GM19351 (cell line): Measurements from ENCODE around the gene KSR1.

Experiments used
- ATAC-seq: cut with Tn5 transposase; IDR thresholded peaks from one replicate; pipeline ENCODE4 v1.9.1; 2021; ENCODE audit warnings: mild to moderate bottlenecking, moderate library complexity; ENCODE audit not compliant: unreplicated experiment

Gene KSR1

DNA sequence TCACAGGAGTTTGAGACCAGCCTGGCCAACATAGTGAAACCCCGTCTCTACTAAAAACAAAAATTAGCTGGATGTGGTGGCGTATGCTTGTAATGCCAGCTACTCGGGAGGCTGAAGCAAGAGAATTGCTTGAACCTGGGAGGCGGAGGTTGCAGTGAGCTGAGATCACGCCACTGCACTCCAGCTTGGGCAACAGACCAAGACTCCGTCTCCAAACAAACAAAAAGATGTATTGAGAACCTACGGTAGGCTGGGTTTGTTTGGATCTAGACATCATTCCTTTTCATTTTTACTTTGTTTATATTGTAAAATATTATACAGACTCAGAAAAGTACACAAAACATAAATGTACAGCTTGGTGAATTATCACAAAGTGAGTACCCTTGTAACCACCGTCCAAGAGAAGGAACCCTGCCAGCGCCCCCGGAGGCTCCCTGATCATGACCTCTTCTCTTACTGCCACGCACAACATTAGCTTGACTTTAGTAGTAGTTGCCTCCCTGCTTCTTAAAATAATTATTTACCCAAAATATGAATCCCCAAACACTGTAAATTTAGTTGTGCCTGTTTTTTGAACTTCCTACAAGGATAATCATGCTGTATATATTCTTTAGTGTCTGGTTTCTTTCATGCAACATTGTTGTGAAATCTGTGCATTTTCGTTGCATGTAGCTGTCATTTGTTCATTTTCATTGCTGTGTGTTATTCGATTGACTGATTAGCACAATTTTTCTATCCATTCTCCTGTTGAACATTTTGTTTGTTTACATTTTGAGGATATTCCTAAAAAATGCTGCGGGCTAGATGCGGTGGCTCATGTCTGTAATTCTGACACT is 56.5 kb downstream of the KSR1 start:
- no peak for ATAC-seq

DNA sequence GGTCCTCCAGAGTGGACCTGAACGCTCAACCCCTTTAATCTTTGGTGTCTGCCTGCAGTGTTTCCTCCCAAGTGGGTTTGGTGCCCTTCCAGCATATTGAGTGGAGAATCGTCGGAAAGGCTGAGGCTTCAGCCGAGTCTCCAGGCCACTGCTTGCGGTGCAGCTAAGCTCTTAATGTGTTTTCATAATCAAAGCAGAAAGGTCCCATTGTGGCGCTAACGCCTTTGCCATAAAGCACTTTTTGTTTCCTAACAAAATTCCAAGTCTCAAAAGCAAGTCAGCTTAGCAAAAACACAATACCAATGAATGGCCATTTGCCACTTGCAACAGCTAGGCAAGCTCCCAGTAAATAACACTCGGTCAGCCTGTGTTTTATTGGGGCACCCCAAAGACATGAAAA is 57.6 kb downstream of the KSR1 start:
- no peak for ATAC-seq

DNA sequence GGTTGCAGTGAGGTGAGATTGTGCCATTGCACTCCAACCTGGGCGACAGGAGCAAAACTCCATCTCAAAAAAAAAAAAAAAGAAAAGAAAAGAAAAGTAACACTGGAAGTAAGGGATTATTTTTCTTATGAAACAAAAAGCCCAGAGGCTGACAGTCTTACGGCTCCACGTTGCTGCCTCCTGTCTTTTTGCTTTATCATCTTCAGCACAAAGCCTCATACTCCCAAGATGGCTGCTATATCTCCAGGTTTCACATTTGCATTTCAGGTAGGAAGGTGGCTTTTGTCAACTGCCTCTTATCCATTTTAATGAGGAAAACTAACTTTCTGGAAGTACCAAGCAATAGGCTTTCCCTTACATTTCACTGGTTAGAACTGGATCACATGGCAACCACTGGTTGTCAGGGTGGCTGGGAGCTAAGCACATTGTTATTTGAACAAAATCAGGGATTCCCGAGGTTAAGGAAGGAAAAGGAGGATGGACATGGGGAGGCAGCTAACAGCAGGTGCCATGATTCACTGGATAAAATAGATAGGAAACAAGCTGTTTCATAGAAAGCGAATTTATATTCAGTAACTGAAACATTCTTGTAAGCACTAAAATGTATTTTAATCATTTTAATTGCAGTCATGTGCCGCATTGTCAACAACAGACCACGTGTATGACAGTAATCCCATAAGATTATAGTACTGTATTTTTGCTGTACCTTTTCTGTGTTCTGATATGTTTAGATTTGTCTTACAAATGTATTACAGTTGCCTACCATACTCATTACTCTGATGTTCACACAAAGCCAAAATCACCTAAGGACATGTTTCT is 58.6 kb downstream of the KSR1 start:
- ATAC-seq, result no peak

DNA sequence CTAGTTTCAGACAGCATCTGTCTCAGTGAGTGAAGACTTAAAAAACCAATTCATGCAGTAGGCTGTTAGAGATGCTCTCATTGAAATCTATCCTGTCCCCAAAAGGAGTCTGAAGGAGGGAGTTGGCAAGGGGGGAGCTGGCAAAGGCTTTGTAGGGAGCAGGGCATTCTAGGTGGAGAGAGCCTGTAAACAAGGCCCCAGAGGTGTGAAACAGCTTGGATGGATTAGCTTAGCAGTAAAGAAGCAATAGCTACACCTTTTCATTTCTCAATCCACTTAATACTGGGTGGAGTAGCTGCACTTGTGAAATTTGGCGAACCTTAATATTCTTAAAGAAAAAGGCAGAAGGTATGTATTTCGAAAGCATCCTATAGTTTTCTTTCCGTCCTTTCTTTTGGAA is 61.8 kb downstream of the KSR1 start:
- no peak for ATAC-seq

DNA sequence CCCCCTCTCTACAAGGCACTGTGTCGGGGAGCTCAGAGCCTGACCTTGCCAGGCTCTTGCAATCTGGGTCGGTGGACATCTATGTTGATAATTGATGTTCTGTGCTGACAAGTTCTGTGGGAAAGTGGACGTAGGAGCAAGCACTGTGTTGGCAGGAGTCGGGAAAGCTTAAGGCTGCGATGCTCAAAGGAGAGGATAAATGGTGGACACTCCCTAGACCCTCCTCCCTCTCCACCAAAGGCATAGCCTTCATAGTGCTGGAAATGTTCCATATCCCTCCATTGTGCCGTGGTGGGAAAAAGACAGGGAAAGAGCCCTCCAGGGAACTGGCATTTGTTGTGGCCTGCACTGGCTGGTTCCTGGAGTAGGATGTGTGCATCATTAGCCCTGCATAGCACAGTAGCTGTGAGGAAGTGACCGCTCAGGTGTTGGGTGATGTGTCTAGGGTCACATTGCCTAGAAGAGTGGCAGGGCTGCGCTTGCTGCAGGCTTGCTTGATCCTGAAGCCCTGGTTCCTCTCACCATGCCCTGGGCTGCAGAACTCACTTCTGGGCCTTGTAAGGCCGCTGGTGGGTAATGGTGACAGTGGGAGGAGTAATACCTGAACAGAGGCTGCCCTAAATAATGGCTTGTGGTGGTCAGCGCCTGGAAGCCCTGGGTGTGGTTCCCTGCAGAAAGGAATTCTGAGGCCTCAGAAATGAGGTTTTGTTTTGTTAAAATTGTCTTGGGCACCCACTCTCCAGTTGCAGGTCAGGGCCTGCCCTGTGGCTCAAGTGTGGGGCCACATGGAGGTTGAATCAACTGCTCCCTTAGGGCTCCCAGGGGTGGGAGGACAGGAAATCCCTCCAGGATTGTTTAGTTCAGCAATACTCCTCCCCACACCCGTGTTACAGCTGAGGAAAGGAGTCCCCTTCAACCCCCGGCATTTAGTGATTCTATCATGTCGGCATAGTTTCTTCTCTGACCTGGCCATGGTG is 62.6 kb downstream of the KSR1 start:
- ATAC-seq, result no peak

DNA sequence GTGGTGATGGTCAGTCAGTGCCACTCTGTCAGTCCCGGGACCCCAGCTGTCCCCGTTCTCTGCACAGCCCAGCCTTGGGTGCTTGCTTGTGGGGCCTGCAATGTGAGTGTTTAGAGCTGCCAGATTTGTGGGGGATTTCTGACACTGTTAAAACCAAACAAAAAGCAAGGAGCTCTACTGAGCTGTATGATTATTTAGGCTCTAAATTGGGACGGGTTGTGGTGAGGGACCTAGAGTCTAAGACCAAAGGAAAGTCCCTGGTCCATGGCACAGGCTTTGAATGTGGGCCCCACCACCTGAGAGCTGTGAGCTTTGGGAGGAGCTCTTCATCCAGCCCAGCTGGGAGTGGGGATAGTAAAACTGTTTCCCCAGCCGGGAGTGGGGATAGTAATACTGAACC is 63.3 kb downstream of the KSR1 start:
- peak; percentile 39 for ATAC-seq

DNA sequence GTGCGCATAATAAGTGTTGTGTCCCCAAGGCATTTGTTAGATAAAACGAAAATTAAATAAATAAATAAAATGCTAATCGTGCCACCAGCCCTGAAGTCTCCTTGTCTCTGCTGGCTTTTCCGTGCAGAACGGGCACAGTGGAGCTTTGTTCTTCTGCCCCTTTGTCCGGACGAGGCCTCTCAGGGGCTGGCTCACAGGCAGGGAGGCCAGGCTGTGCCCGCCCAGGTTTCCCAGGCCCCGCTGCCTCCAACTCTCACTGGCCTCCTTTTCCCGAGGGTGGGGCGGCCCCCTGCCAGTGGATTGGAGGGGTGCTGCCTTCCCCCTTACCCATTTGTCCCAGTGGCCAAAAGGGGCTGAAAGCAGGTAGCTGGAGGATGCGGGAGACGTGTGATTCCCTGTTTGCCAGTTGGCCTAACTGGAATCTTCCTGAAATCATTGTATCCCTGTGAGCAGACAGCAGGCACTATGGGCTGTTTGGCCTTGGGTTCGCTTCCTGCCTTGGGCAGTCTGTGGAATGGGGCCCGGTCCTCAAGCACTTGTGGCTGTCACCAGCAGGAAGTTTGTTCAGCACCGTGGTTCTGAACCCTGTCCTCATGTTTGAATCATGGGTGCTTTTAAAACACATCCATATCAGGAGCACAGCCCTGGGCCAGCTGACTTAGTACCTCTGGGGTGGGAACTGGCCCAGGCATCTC is 64.4 kb downstream of the KSR1 start:
- no peak for ATAC-seq

DNA sequence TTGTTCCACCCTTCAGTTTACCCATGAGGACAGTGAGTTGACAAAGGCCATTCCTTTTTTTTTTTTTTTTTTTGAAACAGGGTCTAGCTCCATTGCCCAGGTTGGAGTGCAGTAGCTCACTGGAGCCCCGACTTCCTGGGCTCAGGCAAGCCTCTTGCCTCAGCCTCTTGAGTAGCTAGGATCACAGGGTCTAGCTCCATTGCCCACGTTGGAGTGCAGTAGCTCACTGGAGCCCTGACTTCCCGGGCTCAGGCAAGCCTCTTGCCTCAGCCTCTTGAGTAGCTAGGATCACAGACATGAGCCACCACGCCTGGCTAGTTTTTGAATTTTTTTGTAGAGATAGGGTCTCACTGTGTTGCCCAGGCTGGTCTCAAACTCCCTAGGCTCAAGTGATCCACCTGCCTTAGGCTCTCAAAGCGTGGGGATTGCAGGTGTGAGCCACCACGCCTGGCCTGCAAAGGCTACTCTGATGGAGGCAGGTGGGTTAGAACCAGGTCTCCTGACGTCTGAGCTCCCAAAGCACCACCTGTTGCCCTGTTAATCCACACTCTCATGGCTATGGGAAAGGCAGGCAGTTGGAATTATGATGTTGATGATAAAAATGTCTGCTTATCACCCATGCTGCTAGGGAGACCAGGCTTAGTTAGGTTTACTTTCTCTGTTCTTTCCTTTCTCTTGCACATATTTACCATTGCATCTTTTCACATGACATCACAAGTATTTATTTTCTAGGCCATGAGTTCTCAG is 65.2 kb downstream of the KSR1 start:
- ATAC-seq, result no peak

DNA sequence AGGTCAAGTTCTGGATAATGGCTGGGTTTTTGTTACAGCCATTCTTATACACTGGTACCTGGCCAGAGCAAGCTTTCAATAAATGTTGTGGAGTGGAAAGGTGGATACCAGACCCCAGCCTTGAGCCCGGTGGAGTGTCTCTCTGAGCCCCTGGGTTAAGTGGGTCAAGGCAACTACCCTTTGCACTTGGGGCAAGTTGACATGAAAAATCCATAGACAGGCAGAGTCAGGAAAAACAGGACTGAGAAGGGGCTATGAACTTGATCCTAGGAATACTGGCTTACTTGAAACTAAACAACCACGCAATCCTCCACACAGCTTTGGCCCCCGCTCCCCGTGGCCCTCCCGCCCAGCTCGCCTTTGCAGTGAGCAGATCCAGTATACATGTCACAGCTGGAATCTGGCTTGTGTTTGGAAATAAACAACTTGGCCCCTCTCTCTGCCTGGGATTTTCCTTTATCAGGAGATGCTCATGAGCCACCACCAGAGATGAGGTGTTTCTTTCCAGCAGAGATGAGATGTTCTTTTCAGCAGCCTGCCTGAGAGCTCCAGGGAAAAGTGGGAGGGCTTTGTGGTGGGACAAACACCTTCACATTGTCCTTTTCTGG is 65.9 kb downstream of the KSR1 start:
- no peak for ATAC-seq

DNA sequence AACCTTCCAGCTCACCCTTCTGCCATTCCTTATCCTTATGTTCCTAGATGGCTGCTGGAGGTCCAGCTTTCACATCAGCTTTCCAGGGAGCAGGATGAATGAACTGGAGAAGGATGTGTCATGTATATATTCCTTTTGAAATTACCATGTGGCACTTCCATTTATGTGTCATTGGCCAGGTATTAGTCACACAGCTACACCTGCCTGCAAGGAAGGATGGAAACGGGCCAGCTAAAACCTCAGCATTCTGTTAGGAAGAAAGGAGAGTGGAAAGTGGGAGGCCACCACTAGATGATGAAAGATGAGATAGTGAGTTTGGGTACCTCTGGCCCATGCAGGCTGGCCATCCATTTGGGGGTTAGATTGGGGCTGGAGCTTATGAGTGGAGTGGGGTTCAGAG is 67.5 kb downstream of the KSR1 start:
- ATAC-seq, result no peak

DNA sequence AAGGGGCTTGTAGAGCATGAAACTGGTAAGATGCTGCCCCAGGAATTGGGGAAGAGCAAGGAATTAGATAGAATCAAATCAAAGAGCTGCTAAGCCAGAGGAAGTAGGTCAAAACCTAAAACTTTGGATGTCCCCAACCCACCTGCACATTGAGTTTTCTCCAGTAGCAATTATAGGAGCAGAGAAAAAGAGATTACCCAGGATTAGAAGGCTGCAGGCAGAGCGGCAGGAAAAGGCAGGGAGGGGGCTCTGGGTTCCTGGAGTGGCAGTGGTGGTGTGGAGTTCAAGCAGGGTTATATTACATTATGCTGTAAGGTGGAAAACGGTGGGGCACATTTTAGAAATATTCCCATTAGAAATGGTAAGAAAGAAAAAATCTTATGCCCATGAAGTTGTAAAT is 68.3 kb downstream of the KSR1 start:
- ATAC-seq, result no peak

DNA sequence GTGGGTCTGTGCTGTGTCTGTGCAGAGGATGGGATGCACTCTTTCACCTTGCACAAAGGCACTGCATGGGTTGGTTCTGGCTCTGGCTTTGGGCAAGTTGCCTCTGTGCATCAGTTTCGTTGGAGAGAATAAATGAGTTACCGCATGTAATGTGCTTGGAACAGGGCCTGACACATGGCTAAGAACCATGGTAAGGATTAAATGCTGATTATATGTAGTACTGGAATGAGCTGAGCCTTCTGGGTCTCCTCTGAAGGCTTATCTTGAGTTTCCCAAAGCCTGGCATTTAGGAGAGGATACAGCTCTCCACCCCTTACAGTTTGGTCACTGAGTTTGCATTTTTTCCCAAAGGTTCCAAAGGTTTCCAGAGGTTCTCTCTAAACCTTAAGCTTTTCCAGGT is 69.1 kb downstream of the KSR1 start:
- no peak for ATAC-seq

DNA sequence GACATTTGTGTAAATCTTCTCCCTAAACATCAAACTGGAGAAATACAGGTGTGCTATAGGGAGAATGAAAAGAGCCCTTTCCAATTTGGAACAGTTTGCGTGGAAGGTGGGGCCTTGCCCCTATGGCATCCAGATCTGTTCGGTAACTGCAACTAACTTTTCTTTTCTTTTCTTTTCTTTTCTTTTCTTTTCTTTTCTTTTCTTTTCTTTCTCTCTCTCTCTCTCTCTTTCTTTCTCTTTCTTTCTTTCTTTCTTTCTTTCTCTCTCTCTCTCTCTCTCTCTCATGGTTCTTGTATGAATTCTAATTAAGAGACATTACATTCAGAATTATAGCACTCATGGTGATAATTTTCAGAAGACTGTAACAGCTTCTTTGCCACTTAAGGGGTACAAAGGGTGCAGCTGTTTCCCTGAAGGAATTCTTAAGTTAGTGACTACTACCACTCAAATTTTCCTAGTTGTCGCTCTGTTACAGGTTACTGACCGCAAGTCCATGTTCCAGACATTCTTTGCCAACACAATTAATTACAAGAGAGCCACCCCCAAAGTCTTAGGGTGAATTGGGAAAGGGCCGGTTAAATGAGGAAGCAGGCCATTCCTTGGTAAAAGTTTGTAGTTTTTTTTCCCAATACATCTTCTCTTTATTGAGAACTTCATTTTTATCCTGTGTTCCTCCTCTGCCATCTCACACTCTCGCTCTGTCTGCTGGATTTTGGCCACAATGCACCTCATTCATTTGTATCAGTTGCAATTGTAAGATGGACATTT is 69.8 kb downstream of the KSR1 start:
- no peak for ATAC-seq

DNA sequence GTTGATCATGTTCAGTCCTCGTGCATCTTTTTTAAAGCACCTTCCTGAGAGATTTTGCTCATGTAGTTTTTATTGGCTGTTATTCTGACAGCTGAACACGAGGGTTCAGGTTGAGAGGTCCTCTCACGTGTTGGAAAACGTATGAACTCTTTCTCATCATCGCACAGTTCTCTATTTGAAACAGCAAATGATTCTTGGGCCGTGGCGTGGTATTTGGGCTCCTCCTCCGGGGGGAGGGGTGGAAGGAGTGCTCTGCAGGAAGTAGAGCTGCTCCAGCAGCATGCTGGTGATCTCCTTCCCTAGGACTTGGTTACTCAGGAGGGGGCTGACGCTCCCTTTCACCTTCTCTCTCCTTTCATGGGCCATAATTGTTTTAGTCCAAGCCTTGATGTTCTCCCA is 70.4 kb downstream of the KSR1 start:
- peak; percentile 83 for ATAC-seq

DNA sequence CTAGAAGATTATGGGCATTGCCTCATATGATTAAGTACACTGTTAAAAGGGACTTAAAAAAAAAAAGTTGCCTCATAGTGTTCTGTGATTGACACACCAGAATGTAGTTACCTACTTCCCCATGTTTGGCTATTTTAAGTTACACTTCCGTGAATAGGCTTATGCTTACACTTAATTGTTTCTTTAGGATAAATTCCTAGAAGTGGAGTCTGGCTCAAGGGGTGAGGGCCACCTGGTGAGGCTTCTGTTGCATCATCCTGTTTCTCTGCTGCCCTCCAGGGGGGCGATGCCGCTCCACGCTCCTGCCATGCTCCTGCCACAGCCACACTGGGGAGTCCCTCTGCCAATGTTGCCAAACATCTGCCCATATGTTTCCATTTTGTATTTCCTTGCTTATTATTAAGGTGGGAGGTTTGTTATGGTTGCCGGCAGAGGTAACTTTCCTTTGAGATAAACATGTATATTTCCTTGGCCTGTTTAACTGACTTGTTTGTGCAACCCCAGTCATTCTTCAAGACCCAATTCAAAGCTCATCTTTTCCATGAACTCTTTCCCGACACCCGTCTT is 73.1 kb downstream of the KSR1 start:
- ATAC-seq, result no peak

DNA sequence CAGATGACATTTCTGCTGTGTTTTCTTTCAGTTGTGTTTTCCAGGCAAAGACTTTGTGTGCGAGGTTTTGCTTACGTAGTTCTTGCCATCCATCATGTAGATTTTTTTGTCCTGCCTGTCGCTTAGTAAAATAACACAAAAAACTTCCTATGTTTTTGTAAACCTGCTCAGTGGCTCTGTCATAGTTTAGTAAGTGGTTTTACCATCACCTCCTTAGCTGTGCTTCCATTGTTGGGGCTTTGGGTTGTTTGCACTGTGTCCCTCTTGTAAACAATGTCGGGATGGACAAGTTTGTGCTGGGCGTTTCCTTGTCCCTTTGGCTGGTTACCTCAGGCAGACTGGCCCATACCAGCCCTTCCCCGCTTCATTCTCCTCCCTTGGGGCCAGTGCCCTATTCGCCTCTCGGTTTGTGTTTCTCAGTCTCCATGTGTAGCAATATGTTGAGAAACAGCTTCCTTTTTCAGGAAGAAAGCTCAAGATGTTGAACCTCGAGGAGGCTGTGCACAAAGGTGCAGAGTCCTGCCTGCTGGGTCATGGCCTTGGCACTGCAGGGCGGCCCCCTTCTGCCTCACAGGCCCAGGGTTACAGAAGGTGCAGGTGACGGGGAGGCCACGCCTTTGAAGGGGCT is 74.6 kb downstream of the KSR1 start:
- no peak for ATAC-seq

DNA sequence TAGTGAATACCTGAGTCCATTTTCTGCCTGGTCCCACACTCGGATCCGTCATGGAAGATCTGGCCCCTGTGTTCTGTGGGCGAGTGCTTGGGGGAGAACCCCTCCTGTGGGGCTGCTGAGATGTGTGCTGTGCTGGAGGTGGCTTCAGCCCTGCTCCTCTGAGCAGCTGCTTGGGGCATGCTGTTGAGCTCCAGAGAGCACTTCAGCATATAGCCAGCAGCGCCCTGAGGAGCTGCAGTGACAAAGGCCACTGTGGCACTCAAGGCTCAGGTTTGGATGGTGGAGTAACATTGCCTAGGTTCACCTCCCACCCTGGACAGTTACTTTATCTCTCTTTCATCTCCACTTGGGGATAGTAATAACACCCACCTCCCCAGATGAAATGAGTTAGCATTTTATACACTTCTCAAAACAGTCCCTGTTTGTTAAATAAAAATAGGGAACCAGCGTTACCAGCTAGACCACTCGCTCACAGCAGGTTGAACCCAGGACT is 75.3 kb downstream of the KSR1 start:
- no peak for ATAC-seq
